Measurements from ENCODE around the gene SNX33. TPM values are rescaled to one million over a fixed set of nuclear protein-coding genes. Genes with fewer than 3 reads are reported as not detected.
A peak's percentile ranks its signal among the peaks of the same experiment; 100 is the strongest.
"Not testable (repeated sequence)": the region's sequence is repeated elsewhere in the genome, so short reads cannot be mapped to it uniquely, and the experiment has no call there.

SNX33 gene
- total RNA-seq, 1 donor from 2014 or later, result 12.7 TPM

DNA sequence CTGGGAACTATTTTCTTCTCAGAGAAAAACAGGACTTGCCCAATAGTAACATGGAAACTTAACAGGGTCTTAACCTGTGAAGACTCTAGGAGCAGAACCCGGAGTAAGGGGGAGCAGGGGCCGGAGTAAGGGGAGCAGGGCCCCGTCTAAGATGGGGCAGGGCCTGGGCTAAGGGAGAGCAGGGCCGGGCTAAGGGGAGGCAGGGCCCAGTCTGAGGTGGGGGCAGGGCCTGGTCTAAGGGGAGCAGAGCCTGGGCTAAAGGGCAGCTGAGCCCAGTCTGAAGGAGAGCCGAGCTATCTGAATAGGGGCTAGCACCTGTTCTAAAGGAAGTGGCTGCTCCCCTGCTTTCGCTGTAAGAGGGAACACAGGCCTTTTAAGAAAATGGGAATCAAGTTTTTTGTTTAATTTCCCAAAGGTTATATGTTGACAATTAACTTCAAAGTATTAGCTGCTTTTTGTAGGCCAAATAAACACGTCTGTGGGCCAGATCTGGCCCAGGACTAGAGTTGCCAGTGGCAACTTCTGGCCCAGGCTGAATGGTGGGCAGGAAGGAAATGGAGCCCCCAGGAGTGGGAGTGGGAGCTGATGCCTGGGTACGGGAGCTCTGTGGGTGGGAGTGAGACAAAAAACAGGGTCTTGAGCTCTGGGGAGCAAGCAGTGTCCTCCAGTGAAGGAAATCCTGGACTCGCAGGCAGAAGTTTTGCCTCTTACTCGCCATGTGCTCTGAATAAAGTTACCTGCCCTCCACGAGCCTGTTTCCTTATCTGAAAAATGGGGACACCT, 32.5 kb downstream of the SNX33 start:
- ATAC-seq, result no peak
- DNase-seq (ENCODE audit: low spot score), result no peak

DNA sequence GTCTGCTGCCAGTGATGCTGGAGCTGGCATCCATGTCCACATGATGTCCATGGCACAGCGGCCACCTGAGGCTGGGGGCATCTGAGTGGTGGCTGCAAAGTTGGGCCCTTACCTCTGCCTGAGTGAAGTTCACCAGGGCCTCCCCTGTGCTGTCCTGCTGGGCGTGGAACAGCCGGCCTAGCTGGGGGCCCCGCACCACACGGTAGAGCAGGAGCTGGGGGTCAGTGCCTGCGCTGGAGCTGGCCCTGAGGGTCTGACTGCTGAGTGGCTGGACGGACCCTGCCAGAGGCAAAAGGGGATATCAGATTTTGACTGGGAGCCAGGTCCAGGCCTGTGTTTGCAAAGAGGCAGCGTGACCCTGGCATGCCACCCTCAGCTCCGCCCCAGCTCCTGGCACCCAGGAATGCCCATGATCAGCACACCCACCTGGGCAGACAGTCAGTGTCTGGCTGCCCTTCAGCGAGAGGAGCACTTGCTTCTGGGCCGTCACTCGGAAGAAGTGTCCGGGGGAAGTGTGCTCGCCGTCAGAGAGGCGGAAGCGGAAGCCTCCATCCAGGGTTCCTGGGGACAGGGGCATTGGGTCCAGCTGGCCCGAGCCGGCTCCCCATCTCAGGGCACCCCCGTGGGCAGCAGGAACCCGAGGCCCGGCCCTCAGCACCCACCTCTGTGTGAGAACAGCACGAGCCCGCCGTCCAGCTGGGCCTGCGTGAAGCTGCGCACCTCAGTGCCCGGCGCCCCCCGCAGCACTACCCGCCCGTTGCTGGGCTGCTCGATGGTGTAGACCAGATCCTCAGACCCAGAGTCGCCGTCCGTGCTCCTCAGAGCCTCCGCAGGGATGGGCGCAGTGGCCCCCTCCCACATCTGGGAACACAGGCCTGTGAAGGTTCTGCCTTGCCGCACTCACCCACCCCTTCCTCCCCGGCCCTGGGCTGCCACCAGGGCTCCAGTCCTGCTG, 34.7 kb downstream of the SNX33 start:
- DNase-seq (ENCODE audit: low spot score) (no peak), ATAC-seq (peak; percentile 14)

DNA sequence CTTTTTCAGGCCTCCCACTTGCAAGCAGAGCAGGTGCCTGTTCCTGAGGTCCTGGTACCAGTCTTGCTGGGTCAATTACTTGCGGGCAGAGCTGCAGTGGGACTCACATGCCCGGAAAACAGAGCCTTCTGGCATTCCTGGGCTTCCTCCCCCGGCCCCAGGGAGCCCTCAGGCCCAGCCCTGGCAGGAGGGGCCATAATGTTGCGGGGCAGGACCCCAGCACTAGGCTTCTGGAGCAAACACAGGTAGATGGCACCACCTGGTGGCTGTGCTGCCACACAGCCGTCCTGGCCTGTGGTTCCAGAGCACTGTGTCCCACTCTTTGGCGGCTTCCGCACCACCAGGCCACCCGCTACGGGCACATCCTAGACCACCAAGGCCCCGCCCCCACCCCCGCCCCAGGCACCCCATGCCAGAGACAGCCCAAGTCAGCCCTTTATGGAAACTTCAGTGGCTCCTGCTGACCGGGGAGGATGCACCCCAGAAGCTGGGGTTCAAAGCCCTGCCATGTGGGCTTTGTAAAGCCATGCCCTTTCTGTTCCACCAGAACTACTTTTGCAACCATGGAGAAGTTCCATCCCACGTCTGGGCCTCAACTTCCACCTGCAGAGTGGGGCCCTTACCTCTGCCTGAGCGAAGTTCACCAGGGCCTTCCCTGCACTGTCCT, 36.1 kb downstream of the SNX33 start:
- ATAC-seq, result peak; percentile 80

DNA sequence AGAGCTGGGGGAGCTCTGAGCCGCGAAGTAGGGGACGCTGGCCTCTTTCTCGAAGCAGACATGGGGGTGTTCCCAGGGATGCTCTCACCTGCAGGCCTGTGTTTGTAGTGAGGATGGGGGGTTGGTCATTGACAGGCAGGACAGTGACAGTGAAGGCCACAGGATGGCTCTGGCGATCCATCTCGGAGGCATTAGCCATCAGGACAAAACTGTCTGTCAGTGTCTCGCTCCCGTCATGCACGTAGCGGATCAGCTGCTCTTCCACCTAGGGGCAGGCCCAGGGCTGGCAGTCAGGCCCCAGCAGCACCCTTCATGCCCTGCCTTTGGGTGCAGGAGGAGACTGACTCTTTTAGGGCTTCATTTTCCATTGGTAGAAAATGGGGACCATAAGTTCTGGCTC, 36.9 kb downstream of the SNX33 start:
- ATAC-seq, result no peak
- DNase-seq (ENCODE audit: low spot score), result no peak

More for the DNA sequence above, 36.1 kb downstream of the SNX33 start:
- DNase-seq (ENCODE audit: low spot score), result peak; percentile 63

DNA sequence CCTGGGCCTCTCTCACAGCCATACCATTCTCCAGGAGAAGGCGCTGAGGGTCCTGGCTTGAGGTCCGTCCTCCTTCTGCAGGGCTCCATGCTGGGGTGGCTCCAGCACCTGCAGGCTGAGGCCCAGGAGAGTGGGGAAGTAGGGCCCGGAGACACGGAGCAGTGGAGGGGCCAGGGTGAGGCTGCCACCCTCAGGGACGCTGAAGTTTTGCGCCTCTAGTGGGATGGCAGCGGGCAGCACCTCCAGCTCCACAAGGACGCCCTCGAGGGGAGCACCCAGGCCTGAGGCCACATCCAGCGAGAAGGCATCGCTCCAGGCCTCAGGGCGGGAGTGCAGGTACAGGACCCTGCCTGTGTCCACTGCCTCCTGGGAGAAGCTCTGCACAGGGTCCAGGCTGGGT, 37.5 kb downstream of the SNX33 start:
- no peak for ATAC-seq
- DNase-seq (ENCODE audit: low spot score), result no peak

DNA sequence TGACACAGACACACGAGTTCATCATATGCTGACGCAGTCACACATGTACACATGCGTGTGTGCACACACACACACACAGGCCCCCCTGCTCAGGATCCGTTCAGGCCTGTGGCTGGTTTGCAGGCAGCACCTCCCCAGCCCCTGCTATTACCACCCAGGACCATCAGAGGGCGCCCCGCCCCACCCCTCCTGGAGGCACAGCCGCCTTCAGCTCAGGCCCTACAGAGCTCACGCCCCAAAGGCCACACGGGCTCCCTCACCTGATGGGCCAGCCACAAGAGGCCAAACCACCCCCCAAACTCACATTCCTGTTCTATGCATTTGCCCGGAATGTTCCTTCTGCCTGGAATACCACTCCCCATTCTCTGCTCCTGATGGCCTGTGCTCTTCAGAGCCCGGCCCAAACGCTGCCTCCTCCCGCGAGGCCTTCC, 38.5 kb downstream of the SNX33 start:
- DNase-seq (ENCODE audit: low spot score) (peak; percentile 85), ATAC-seq (peak; percentile 91)

DNA sequence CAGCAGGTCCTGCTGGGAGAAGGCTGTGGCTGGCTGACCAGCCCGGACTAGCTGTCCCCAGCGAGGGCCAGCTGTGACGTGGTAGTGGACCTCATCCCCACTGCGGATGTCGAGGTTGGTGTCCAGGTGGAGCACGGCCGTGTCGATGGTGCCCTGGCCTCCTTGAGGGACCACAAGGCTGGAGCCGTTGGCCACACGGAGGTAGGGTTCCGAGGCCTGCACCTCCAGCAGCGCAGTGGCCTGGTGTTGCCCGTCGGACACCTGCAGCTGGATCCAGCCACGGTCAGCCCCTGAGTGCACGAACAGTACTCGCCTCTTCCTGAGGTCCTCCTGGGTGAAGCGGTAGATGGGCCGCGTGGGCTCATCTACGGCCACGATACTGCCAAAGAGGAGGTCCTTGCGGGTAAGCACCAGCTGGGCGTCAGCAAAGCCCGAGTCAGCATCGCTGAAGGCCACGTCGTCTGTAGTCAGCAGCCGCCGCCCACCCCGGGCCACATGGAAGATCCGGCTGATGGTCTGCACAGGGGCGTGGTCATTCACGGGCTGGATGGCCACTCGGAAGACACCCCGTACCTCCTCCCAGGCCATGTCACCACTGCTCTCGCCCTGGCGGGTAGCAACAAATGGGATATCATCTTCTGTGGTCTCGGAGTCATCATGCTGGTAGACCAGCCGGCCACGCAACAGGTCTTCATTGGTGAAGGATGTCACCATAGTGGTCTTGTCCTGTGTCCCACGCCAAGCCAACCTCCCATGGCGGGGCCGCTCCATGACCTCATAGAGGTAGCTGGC, 40.0 kb downstream of the SNX33 start:
- no peak for DNase-seq (ENCODE audit: low spot score)
- ATAC-seq, result no peak

DNA sequence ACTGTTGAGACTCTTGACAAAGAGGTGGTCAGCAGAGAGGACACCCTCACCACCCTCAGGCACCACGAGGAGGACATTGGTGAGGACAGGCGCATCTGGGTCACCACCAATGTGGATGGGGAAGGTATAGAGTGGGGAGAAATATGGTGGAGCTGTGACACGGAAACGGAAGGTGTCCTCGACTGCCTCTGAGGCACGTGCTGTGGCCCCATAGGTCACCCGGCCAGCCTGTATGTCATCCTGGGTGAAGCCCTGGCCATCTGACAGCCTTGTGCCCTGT, 40.5 kb downstream of the SNX33 start:
- no peak for DNase-seq (ENCODE audit: low spot score)
- ATAC-seq, result no peak

DNA sequence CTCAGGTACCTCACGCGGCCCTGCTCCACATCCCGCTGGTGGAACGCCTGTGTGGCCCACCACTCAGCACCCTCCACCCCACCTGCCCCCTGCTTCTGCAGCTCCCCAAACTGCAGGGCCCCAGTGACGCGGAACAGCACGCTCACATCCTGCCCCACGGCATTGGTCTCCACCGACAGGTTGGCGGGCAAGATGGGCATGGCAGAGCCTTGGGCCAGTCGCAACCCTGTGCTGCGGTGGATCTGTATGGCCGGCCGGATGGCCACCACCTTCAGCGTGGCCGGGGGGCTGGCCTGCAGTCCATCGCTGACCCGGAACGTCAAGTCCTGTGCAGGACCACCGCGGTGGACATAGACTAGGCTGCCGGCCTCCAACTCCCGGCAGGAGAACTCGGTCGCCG, 41.1 kb downstream of the SNX33 start:
- ATAC-seq (no peak), DNase-seq (ENCODE audit: low spot score) (no peak)

DNA sequence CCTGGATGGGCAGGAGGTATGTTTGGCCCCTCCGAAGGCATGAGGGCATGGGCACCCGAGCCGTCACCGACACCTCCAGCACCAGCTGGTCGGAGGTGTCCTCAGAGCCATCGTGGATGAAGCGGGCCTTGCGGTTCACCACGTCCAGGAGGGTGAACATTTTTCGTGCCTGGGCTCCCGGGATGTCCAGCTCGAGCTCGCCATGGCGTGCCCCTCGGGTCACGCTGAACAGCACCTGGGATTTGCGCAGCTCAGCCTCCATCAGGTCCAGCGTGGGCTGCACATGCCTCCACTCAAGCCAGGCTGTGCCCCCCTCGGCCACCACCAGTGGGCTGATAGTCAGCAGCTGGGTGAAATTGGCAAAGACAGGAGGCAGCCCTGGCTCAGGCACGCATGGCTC, 41.7 kb downstream of the SNX33 start:
- not testable (repeated sequence) for ATAC-seq; DNase-seq (ENCODE audit: low spot score)

DNA sequence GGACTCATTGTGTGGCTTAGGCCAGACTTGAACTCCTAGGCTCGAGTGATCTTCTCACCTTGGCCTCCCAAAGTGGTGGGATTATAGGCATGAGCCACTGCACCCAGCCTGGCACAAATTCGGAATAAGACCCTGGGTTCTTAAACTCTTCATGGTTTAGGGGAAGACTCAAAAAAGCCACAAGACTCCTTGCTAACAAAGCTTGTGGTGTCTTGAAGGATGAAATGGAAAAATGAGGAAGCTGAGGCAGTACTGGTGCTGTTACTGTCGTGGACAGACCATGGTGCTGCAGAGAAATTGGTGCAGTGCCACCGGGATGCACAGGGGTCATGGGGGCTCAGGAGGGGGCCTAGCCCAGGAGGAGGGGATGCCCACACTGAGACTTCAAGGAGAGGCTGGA, 44.6 kb downstream of the SNX33 start:
- ATAC-seq; DNase-seq (ENCODE audit: low spot score): not testable (repeated sequence)

DNA sequence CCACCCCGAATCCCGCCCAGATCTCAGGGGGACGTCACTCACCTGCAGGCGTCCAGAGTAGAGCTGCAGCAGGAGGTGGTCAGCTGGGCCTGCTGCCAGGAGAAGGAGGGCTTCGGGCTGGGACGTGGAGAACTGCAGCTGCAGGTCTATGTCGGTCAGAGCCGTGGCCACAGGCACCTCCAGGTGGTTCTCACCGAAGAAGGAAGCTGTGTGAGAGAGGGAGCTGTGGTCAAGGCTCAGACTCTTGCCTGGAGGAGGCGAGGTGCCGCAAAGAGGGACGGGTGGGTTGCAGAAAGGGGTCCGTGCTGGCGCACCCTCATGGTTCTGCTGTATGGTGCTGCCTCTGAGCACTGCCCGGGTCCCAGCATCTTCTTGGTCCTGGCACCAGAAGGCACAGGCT, 45.3 kb downstream of the SNX33 start:
- DNase-seq (ENCODE audit: low spot score); ATAC-seq: not testable (repeated sequence)

DNA sequence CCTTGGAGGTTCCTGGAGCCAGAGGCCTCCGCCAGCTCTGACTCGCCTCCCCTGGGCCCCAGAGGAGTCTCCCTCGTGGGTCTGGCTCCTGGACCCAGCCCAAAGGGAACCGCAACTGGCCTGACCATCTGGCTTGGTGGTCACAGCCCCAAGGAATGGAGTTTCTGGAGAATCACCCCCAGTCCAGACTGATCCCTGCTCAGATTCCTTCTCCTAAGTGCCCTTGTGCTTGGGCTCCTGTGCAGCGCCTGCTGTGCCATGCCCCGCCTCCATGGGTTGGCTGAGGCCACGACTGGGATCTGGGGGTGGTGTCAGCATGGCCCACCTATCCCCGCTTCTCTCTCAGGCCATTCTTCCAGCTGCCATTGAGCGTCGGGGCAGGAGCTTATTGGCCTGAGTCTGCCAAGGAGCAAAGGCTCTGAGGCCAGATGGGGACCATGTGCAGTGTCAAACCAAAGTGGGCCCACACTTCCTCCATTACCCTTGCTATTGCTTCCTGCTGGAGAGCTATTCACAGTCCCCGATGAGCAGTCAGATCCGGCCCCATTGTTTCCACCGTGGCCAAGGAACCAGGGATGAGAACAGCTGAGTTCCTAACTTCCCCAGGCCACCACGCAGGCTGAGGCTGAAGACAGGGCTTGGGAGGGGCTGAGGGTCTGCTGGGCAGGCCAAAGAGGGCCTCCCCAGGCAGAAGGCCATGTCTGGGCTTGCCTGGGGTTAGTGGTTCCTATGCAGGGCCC, 46.0 kb downstream of the SNX33 start:
- no peak for ATAC-seq
- no peak for DNase-seq (ENCODE audit: low spot score)

DNA sequence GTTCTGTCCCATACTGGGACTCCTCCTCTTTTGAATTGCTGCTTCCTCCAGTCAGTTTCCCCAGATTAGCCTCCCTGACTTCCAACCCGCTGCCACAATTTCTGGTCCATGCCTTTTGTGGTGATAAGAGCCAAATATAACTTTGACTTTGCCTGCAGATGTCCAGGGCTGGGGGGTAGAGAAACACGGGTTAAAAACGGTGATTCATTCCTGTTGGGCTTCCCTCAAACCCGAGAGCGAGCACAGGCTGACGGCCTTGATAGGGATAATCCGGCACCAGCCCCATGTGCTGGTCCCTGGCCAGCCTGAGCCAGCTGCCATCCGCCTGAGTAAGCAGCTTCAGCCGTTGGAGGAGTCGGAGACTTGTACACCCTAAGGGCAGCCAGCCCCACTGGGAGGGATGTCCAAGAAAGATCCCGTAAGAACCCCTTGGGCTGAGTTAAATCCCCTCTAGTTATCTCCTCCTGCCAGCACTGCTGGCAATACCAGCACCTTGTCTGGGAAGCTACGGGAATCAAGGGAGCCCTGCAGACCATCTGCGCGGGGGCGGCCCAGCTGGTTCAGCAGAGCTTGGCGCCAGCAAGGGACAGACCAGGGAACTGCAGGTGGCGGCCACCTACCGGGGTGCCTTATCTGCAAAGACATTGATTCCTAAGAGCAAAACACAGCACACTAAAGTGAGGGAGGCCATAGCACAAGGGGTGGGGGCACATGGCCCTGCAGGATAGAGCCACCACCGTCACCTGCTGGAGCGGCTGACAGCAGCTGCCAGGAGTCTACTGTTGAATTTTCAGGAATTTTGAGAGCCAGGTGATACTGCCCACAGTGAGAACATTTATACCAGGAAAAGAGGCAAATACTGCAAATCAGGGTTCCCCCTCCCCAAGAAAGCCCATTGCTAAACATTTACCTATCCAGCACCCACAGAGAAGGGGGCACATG, 46.8 kb downstream of the SNX33 start:
- ATAC-seq (peak; percentile 20), DNase-seq (ENCODE audit: low spot score) (no peak)

DNA sequence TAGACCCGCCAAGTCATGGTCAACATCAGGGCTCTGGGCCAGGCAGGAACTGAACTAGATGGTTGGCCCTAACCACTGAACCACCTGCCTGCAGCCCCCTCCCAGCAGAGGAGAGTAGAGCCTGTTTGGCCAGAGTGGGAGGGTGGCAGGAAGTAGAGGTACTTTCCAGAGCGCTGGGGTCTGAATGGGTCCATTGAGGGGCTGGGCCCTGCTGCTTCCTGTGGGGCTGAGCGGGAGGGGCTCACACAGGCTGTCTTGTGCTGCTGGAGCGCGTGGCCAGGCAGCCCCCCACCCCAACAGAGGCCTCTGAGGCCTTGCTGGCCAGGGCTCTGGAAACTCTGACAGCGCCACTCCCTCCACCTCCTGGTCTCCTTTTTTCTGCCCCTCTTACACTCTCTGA, 47.5 kb downstream of the SNX33 start:
- ATAC-seq (no peak), DNase-seq (ENCODE audit: low spot score) (no peak)

DNA sequence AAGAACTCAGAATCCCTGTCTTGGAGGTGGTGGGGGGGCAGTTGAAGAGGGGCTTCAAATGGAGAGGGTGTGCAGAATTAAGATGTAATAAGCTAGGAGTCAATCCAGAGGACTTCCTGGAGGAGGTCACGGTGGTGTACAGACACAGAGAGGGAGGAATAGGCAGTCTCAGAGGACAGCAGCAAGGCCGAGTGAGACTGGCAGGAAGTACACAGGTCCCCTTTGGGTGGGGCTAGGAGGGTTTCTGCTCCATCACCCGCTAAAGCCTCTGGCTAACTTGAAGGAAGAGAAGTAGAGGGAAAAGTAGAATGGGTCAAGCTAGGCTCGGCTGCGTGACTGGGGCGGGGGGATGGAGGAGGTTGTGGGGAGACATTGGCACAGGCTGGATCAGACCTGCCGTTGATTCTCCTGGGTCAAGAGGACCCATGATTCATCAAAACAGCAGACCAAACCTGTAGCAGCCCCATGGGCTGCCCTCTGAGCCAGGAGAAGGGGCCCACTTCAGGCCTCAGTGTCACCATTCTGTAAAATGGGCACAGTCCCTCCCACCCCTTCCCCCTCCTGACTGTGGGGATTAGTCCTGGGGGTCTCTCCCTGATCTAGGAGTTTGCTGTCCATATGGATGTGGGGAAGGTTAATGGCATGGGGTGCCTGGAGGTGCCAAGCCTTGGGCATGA, 48.1 kb downstream of the SNX33 start:
- no peak for ATAC-seq
- DNase-seq (ENCODE audit: low spot score), result no peak

DNA sequence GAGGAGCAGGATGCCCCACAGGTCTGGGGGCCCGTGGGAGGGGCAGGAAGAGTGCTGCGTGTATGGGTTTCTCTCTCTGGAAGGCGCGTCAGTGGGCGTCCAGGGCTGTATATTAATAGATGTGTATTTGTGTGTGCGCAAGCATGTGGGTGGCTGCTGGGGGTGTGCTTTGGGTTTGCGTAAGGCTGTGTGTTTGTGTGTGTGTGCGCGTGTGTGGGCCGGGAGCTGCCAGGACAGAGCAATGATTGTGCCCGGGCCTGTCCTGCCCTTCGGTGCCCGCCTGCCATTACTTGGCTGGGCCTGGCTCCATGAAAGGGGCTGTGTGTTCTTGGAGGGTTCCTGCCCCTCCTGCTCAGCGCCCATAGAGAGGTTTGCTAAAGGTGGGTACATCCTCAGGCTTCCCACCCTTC, 48.6 kb downstream of the SNX33 start:
- DNase-seq (ENCODE audit: low spot score) (no peak), ATAC-seq (no peak)

DNA sequence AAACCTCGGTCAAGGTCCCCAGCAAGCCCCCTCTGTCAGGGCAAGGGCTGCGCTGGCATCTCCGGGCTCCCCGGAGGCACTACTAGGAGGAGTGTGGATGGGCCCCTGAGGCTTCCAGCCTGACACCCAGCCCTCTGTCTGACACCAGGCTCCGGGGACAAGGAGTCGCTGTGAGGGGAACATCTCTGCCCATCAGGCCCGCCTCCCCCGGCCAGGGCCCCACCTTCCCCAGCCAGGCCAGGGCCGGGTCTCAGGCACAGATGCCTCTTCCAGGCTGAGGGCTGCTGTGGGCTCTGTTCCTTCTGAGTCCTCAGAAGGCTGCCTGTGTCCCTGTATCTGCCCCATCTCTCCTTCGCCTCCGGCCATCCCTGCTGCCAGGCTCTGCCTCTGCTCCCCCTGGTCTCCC, 49.1 kb downstream of the SNX33 start:
- ATAC-seq (no peak), DNase-seq (ENCODE audit: low spot score) (no peak)

All from left lobe of liver (tissue), 2 donors.